AG09319 (cell line): ENCODE measurements around the gene RMDN3.

ENCODE experiments used
- DNase-seq: peaks from one replicate; pipeline ENCODE4 v3.0.0-alpha.2; 2010; ENCODE audit warnings: low read depth; ENCODE audit errors: extremely low read depth
- TF ChIP-seq, protein P1 (sequence below): IDR thresholded peaks from 2 replicates; pipeline ENCODE4 v1.5.1; 2011; ENCODE audit warnings: low read depth, mild to moderate bottlenecking, inconsistent platforms, low read length, moderate library complexity

RMDN3 gene

DNA sequence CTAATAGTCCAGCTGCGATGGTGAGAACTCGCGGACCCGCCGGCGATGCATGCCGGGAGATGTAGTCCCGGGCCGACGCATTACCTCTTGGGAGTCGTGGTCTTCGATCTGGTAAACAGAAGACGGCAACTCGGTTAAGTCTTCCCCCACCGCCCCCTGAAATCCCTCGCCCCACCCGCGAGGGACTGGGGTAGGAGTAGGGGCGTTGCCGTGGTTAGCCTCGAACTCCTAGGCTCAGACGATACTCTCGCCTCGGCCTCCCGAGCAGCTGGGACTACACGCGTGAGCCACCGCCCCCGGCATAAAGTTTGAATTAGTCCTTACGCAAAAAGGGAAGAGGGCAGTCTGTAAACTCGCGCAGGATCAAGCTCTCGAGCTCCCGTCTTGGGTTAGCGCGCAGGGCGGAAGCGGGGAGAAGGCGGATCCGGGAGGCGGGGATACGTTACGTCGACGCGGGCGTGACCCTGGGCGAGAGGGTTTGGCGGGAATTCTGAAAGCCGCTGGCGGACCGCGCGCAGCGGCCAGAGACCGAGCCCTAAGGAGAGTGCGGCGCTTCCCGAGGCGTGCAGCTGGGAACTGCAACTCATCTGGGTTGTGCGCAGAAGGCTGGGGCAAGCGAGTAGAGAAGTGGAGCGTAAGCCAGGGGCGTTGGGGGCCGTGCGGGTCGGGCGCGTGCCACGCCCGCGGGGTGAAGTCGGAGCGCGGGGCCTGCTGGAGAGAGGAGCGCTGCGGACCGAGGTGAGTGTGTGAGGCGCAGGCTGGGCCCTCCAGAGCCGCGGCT is 60.2 kb downstream of the RMDN3 start, which contains the start of gene RAD51:
Gene RAD51 (plus strand): TSS at position 487 of the 781 bp plus-strand sequence. CDS start 3,585 bp downstream, outside the sequence.
- TF ChIP-seq, protein P1, sequence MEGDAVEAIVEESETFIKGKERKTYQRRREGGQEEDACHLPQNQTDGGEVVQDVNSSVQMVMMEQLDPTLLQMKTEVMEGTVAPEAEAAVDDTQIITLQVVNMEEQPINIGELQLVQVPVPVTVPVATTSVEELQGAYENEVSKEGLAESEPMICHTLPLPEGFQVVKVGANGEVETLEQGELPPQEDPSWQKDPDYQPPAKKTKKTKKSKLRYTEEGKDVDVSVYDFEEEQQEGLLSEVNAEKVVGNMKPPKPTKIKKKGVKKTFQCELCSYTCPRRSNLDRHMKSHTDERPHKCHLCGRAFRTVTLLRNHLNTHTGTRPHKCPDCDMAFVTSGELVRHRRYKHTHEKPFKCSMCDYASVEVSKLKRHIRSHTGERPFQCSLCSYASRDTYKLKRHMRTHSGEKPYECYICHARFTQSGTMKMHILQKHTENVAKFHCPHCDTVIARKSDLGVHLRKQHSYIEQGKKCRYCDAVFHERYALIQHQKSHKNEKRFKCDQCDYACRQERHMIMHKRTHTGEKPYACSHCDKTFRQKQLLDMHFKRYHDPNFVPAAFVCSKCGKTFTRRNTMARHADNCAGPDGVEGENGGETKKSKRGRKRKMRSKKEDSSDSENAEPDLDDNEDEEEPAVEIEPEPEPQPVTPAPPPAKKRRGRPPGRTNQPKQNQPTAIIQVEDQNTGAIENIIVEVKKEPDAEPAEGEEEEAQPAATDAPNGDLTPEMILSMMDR: no peak
- peak; percentile 83 for DNase-seq

GRCh38 chr15:40693904-40694687 is 61.0 kb downstream of the RMDN3 start:
- DNase-seq: no peak
- TF ChIP-seq, protein P1: no peak

DNA sequence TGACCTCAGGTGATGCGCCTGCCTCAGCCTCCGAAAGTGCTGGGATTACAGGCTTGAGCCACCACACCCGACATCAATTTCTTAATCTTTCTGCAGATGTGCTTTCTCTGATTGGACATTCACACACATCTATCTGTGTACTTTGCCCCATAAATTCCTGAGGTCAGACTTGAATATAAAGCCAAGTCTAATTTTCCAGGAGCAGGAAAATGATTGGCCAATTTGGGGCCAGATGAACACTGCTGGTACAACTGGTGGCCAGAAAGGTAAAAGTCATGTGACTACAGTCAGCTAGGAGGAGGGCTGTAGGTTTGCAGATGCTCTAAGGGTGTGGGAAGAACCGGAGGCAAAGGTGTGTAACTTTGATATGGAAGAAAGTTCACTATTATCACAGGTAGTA is 63.3 kb downstream of the RMDN3 start:
- DNase-seq: no peak
- TF ChIP-seq, protein P1: no peak

DNA sequence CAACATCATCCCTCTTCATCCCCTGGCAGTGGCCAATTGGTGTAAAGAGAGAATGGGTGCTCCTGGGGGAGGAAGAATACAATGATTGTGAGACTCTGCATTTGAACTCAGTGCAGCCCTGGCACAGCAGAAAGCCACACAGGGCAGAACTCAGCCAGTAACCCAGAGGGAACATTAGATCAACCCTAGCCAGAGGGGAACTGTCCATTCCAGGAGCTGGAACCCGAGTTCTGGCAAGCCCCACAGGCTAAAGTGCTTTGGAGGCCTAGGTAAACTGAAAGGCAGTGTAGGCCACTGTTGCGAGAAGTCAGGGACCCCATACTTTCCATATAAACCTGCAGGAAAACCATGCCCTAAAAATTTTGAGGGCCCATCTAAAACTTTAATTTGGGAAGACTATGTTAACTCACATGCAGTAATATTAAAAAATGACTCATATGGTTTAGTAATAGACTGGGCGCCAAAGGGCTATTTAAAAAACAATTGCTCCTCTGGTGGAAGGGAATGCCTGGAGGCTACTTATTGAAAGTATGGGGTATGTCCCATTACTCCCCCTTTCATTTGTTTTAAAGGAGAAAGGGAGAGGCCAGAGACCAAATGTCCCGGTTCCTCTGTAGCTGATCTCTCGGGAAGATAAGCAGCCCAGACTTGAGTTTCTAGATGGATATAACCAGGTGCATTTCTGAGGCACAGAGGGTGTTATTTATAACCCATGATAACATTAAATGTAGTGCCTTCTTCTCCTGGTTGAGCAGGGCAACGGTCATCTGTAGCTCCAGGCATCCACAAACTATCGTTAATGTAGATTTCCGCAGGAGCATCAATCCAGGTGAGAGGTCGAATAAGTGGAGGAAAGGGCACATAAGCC is 65.9 kb downstream of the RMDN3 start:
- TF ChIP-seq, protein P1: no peak
- DNase-seq: no peak
